A673 (cell line): ENCODE measurements around the gene LDLRAP1.

Source experiments
- CTCF ChIP-seq: fragments of 300-800, 200-600 bp; sonication (generic); conservative IDR thresholded peaks from 2 replicates; pipeline ENCODE4 v1.5.1; 2017; ENCODE audit warnings: low read depth, mild to moderate bottlenecking, antibody characterized with exemption, low read length, moderate library complexity, mixed read lengths
- EZH2 ChIP-seq: fragments of 200-600 bp; sonication (generic); IDR thresholded peaks from 2 replicates; pipeline ENCODE4 v1.6.1; 2017; ENCODE audit warnings: borderline replicate concordance, low read depth, mild to moderate bottlenecking, mixed read lengths, antibody characterized with exemption, low read length; ENCODE audit not compliant: poor library complexity, severe bottlenecking

- TF ChIP-seq EZH2 (no peak), CTCF (no peak)
Observed at GRCh38 chr1:25549273-25550154, 6.1 kb downstream of the LDLRAP1 start.
